ENCODE results near the gene TMEM175.
A peak's percentile ranks its signal among the peaks of the same experiment; 100 is the strongest.

TMEM175 gene

GRCh38 chr4:911871-912490, 20.3 kb upstream of the TMEM175 start:
- no peak for DNase-seq (ENCODE audit: low read depth)
- no peak overlapping the region for H3K4me3 ChIP-seq (ENCODE audit: low read depth, low read length)
- TF ChIP-seq MAX (IDR thresholded peaks at IDR 0.05; ENCODE audit: low read depth, low read length), result no peak
- no peak for TF ChIP-seq POLR2A (IDR thresholded peaks at IDR 0.05; ENCODE audit: extremely low read depth, insufficient read length)
- TF ChIP-seq MYC (IDR thresholded peaks at IDR 0.05; ENCODE audit: low read depth, low read length), result no peak
- TF ChIP-seq CTCF (IDR thresholded peaks at IDR 0.05; ENCODE audit: low read depth, low read length), result no peak

- TF ChIP-seq MAX (IDR thresholded peaks at IDR 0.05; ENCODE audit: low read depth, low read length) (no peak), MYC (IDR thresholded peaks at IDR 0.05; ENCODE audit: low read depth, low read length) (no peak), POLR2A (IDR thresholded peaks at IDR 0.05; ENCODE audit: extremely low read depth, insufficient read length) (no peak), CTCF (IDR thresholded peaks at IDR 0.05; ENCODE audit: low read depth, low read length) (no peak)
- DNase-seq (ENCODE audit: low read depth), result no peak
These were observed 19.5 kb upstream of the TMEM175 start for GRCh38 chr4:912548-913279.

GRCh38 chr4:913280-913618, 19.0 kb upstream of the TMEM175 start:
- no peak for DNase-seq (ENCODE audit: low read depth)
- H3K4me3 ChIP-seq (ENCODE audit: low read depth, low read length), result no peak overlapping the region
- TF ChIP-seq MYC (IDR thresholded peaks at IDR 0.05; ENCODE audit: low read depth, low read length), result no peak
- no peak for TF ChIP-seq MAX (IDR thresholded peaks at IDR 0.05; ENCODE audit: low read depth, low read length)
- no peak for TF ChIP-seq CTCF (IDR thresholded peaks at IDR 0.05; ENCODE audit: low read depth, low read length)
- no peak for TF ChIP-seq POLR2A (IDR thresholded peaks at IDR 0.05; ENCODE audit: extremely low read depth, insufficient read length)

More at GRCh38 chr4:912548-913279, 19.5 kb upstream of the TMEM175 start:
- H3K4me3 ChIP-seq (ENCODE audit: low read depth, low read length), result no peak overlapping the region

GRCh38 chr4:914531-914930, 17.7 kb upstream of the TMEM175 start:
- DNase-seq (ENCODE audit: low read depth), result no peak
- TF ChIP-seq MAX (IDR thresholded peaks at IDR 0.05; ENCODE audit: low read depth, low read length), result no peak
- TF ChIP-seq POLR2A (IDR thresholded peaks at IDR 0.05; ENCODE audit: extremely low read depth, insufficient read length), result no peak
- TF ChIP-seq MYC (IDR thresholded peaks at IDR 0.05; ENCODE audit: low read depth, low read length), result no peak
- no peak for TF ChIP-seq CTCF (IDR thresholded peaks at IDR 0.05; ENCODE audit: low read depth, low read length)
- no peak overlapping the region for H3K4me3 ChIP-seq (ENCODE audit: low read depth, low read length)

- peak; percentile 36 for DNase-seq (ENCODE audit: low read depth)
- TF ChIP-seq CTCF (IDR thresholded peaks at IDR 0.05; ENCODE audit: low read depth, low read length) (no peak), POLR2A (IDR thresholded peaks at IDR 0.05; ENCODE audit: extremely low read depth, insufficient read length) (no peak), MYC (IDR thresholded peaks at IDR 0.05; ENCODE audit: low read depth, low read length) (no peak), MAX (IDR thresholded peaks at IDR 0.05; ENCODE audit: low read depth, low read length) (no peak)
- no peak overlapping the region for H3K4me3 ChIP-seq (ENCODE audit: low read depth, low read length)
These were observed 17.2 kb upstream of the TMEM175 start for GRCh38 chr4:915041-915474.
